Bronchial epithelial cell (primary cell): Measurements from ENCODE around the gene PVALB. TPM values are rescaled to one million over a fixed set of nuclear protein-coding genes. Genes with fewer than 3 reads are reported as not detected.

Experiments
- DNase-seq: peaks from one replicate; pipeline ENCODE4 v3.0.0-alpha.2; 2010; ENCODE audit warnings: low read depth
- FAIRE-seq: peaks from 2 replicates; lab custom pipeline; 2011; peaks lifted over from hg19 to GRCh38; lab: Jason Lieb, UNC
- H3K27me3 ChIP-seq: 2 replicates; pipeline ENCODE4 v1.5.1; 2011; ENCODE audit warnings: low read length; ENCODE audit not compliant: control insufficient read depth, insufficient read depth
- H3K36me3 ChIP-seq: 2 replicates; pipeline ENCODE4 v1.5.1; 2011; ENCODE audit warnings: low read length; ENCODE audit not compliant: control insufficient read depth, insufficient read depth
- H3K4me3 ChIP-seq: 2 replicates; pipeline ENCODE4 v1.5.1; 2011; ENCODE audit warnings: mild to moderate bottlenecking, low read depth, low read length, control low read depth
- total RNA-seq: library from RNA; depleted of rRNA; stranded (reverse); fragments of >200 nt; gene quantifications from 2 replicates; pipeline ENCODE4 v1.2.1, GENCODE V29; 2014
- TF ChIP-seq, protein P1 (sequence below): IDR thresholded peaks from 2 replicates; pipeline ENCODE4 v1.5.1; 2011; ENCODE audit warnings: mild to moderate bottlenecking, moderate library complexity, low read length, control low read depth, inconsistent platforms; ENCODE audit not compliant: insufficient read depth, severe bottlenecking

PVALB gene
- total RNA-seq, 1 donor from 2014 or later = not detected

GRCh38 chr22:36858156-36858555 lies 41.3 kb upstream of the PVALB start:
- no peak for FAIRE-seq
- no peaks in the 10 kb centered on the region for H3K27me3 ChIP-seq
- no peak for DNase-seq
- TF ChIP-seq, protein P1, sequence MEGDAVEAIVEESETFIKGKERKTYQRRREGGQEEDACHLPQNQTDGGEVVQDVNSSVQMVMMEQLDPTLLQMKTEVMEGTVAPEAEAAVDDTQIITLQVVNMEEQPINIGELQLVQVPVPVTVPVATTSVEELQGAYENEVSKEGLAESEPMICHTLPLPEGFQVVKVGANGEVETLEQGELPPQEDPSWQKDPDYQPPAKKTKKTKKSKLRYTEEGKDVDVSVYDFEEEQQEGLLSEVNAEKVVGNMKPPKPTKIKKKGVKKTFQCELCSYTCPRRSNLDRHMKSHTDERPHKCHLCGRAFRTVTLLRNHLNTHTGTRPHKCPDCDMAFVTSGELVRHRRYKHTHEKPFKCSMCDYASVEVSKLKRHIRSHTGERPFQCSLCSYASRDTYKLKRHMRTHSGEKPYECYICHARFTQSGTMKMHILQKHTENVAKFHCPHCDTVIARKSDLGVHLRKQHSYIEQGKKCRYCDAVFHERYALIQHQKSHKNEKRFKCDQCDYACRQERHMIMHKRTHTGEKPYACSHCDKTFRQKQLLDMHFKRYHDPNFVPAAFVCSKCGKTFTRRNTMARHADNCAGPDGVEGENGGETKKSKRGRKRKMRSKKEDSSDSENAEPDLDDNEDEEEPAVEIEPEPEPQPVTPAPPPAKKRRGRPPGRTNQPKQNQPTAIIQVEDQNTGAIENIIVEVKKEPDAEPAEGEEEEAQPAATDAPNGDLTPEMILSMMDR = no peak
- H3K36me3 ChIP-seq = no peaks in the 10 kb centered on the region
- H3K4me3 ChIP-seq = no peak overlapping the region

DNA sequence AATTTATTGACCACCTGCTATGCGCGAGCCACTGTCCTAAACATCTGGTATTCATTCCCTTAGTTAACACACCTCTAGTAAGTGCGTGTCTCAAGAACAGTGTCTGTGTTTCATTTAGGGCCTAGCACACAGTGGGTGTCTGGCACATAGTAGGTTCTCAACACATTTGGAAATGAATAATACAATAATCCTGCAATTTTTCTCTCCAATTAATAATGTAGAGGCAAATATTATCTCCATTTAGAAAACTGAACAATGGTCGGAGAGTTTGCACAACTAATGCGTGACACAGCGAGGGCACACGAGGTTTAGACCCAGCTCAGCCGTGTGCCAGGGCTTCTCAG lies 39.9 kb upstream of the PVALB start:
- Histone ChIP-seq H3K4me3 (no peak overlapping the region), H3K27me3 (peaks cover under 1% of the 10 kb centered on the region), H3K36me3 (no peaks in the 10 kb centered on the region)
- FAIRE-seq (no peak), DNase-seq (no peak)
- TF ChIP-seq, protein P1 = no peak

DNA sequence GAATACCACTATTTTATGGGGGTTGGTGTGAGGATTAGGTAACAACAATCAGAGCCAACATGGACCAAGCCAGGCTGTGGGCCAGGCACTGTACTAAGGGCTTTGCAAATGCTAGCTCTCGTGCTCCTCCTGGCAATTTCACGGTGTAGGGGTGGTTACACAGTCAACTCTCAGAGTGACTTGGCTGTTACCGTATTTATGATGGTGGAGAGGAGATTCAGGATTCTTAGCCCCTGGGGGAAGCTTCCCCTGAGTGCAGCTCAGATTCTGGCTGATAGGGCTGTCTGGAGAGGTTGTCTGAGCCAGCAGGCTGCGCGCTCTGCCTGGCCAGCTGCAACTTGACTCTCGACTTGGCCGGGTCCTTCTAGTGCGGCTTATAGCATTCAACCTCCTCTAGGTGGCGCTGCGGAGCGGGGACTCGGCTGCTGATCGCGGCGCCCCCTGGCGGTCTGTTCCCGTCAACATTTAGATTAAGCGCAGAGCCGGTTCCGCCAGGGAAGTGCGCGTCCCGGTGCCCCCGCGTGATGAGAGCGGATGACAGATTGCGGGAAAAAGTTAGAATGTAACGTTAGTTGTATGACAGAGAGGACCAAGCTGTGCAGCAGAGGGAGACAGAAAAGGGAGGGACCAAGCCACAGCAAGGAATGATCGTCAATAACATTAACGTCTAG lies 39.4 kb upstream of the PVALB start:
- no peaks in the 10 kb centered on the region for H3K36me3 ChIP-seq
- peak; percentile 61 for DNase-seq
- TF ChIP-seq, protein P1 = peak; percentile 100
- FAIRE-seq = no peak
- peaks cover 2% of the 10 kb centered on the region for H3K27me3 ChIP-seq
- no peak overlapping the region for H3K4me3 ChIP-seq

DNA sequence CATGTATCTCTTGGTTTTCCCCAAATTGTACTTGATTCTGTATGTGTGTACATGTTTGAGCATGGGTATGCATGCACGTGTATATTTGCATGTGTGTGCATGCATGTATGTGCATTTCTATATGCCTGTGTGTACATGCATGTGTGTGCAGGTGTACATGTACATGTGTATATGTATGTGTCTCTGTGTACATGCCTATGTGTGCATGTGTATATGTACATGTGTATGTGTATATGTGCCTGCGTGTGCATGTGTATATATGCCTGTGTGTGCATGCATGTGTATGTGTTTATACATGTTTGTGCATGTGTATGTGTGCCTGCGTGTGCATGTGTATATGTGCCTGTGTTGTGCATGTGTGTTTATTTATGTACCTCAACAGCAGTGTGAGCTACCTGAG lies 38.6 kb upstream of the PVALB start:
- FAIRE-seq (peak; percentile 92), DNase-seq (no peak)
- Histone ChIP-seq H3K36me3 (no peaks in the 10 kb centered on the region), H3K27me3 (peaks cover 2% of the 10 kb centered on the region), H3K4me3 (no peak overlapping the region)
- TF ChIP-seq, protein P1 = no peak

DNA sequence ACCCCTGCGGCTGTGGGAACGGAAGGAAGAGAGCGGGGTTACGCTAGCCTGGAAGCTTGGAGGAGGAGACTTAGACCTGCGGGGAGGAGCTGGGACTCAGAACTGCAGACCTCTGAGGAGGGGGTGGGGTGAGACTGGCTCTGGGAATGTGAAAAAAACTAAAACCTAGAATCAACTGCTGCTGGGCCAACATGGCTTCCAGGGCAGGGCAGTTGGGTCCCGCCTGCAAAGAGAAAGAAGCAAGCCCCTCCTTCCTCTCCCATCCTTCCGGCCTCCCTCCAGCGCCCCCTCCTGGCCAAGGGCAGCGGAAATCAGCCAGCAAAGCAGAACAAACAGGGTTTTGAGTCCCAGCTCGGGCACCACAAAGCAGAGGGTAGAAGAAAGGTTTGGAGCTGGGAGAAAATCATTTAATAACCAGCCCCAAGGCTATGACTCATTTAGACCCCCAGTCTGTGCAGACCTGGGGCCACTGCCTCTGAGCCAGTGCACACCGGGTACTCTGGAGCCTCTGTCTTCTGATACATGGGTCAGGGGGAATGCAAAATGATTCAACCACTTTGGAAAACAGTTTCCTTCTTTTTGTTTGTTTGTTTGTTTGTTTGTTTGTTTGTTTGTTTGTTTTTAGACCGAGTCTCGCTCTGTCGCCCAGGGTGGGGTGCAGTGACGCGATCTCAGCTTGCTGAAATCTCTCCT lies 36.7 kb upstream of the PVALB start:
- no peak for FAIRE-seq

More for the DNA sequence above, 36.7 kb upstream of the PVALB start:
- no peaks in the 10 kb centered on the region for H3K36me3 ChIP-seq
- peaks cover 2% of the 10 kb centered on the region for H3K27me3 ChIP-seq
- DNase-seq = no peak
- no peak overlapping the region for H3K4me3 ChIP-seq
- TF ChIP-seq, protein P1 = peak; percentile 62
